Measurements from ENCODE around the gene SMIM36. TPM values are rescaled to one million over a fixed set of nuclear protein-coding genes. Genes with fewer than 3 reads are reported as not detected.

Gene SMIM36
- total RNA-seq, 4 donors from 2014 or later = not detected

- DNase-seq (ENCODE audit: low spot score) (no peak), ATAC-seq (ENCODE audit: low FRiP score) (no peak)
- no peak for TF ChIP-seq CTCF (IDR thresholded peaks at IDR 0.05)
Measured at GRCh38 chr17:55441544-55441943, 69.7 kb downstream of the SMIM36 start.

- no peak for DNase-seq (ENCODE audit: low spot score)
- no peak for ATAC-seq (ENCODE audit: low FRiP score)
- TF ChIP-seq CTCF (IDR thresholded peaks at IDR 0.05) = no peak
Measured at GRCh38 chr17:55440391-55440790, 70.9 kb downstream of the SMIM36 start.

- no peak for DNase-seq (ENCODE audit: low spot score)
- TF ChIP-seq CTCF (IDR thresholded peaks at IDR 0.05) = no peak
- ATAC-seq (ENCODE audit: low FRiP score) = no peak
Measured at GRCh38 chr17:55437159-55437605, 74.1 kb downstream of the SMIM36 start.

- no peak for TF ChIP-seq CTCF (IDR thresholded peaks at IDR 0.05)
- ATAC-seq (ENCODE audit: low FRiP score) (no peak), DNase-seq (ENCODE audit: low spot score) (no peak)
Measured at GRCh38 chr17:55436224-55437158, 74.8 kb downstream of the SMIM36 start.

- no peak for ATAC-seq (ENCODE audit: low FRiP score)
- no peak for TF ChIP-seq CTCF (IDR thresholded peaks at IDR 0.05)
Measured at GRCh38 chr17:55435408-55435807, 75.8 kb downstream of the SMIM36 start.

GRCh38 chr17:55434721-55435120, 76.5 kb downstream of the SMIM36 start:
- ATAC-seq (ENCODE audit: low FRiP score) (no peak), DNase-seq (ENCODE audit: low spot score) (no peak)
- TF ChIP-seq CTCF (IDR thresholded peaks at IDR 0.05) = no peak

More at GRCh38 chr17:55435408-55435807, 75.8 kb downstream of the SMIM36 start:
- DNase-seq (ENCODE audit: low spot score) = no peak

Data from omental fat pad (tissue), 4 donors.